ENCODE data around the gene SLC25A31.

SLC25A31 gene

DNA sequence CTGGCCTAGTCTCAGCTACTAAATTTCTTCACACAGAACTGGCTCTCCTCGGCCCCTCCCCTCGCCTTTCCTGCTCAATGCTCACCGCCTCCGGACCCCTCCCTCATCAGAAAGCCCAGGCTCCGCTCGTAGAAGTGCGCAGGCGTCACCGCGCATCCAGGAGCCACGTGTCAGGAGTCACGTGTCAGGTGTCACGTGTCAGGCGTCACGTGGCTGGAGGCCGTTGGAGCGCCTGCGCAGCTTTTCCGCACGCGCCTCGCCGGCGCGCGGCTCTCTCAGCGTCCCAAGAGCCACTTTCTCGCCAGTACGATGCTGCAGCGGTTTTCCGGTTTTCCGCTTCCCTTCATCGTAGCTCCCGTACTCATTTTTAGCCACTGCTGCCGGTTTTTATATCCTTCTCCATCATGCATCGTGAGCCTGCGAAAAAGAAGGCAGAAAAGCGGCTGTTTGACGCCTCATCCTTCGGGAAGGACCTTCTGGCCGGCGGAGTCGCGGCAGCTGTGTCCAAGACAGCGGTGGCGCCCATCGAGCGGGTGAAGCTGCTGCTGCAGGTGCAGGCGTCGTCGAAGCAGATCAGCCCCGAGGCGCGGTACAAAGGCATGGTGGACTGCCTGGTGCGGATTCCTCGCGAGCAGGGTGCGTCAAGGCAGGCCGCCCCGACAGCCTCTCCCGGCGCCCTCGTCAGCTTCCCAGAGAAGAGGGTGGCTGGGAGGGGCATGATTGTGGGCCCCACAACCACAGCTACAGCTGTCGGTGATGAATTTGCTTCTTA, at the start of gene SLC25A31:
Gene SLC25A31 (plus strand): TSS at position 259 of the 772 bp plus-strand sequence. CDS start 146 bp downstream, at position 405.
- H3K4me3 ChIP-seq: no peak within 1 kb of the TSS
- no peak within 1 kb of the TSS for H3K27ac ChIP-seq

DNA sequence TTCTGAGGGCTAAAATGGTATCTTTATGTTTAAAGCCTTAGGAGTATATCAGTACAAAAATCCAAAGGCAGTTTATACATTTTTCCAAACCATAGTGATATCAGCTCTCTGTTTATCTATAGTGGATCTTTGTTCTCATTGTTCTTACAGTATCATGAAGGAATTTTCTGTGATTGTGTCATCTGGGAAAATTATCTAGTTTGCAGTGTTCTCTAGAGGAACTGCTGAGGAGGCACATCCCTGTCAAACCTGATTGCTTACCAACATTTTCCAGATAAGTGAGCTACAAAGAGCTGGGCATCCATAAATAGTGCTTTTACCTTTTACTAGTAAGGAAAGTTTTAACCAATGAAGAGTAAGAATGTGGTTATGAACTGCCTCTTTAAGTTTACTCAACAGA, 44.9 kb upstream of the SLC25A31 start:
- H3K4me3 ChIP-seq: no peak overlapping the region
- no peak overlapping the region for H3K27ac ChIP-seq

DNA sequence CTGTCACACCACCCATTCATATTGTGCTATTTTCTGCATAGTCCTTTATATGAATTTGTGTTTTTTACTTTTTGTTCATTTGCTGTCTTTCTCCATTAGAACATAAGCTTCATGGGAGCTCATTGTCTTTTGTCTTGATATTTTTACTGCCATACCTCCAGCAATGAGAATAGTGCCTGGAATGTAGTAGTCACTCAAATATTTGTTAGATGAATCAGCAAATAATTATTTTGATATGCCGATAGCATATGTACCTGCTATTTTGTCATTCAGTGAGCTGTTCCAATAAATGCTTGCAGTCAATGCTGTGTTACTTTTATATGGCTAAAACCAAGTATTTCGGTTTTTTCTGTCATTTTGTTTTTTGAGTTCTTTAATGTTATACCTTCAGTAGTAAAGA, 43.5 kb upstream of the SLC25A31 start:
- H3K27ac ChIP-seq: no peak overlapping the region
- no peak overlapping the region for H3K4me3 ChIP-seq

DNA sequence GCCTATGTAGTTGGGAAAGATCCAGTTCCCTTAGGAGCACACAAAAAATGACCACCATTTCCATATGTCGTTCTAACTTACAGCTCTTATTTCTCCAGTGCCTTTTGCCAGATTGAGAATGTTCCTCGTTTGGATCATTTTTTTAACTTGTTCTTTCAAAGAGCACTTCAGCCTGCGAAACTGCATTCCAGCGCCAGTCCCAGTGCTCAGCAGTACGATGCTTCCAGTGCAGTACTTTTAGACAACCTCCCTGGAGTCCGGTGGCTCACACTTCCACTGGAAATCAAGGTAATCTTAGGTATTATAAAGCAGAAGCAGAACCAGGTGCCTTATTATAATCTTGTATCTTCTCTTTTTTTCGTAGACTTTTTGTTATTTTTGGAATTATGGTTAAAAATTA, 42.6 kb upstream of the SLC25A31 start:
- Histone ChIP-seq H3K27ac (no peak overlapping the region), H3K4me3 (no peak overlapping the region)

DNA sequence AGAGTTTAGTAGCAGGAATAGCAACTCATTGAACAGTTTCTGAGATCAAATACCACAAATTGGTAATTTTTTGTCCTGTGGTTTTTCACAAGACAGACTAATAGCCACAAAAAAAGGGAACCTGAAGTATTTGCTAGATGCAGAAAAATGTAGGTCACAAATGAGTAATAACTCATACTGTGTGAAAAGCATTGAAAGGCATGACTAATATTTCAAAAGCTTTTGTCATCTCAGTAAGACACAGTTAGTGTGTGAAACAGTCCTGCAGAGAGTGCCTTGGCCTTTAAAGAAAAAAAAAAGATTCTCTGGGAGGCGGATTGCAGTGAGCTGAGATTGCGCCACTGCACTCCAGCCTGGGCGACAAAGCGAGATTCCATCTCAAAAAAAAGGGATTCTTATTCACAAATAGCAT, 31.4 kb upstream of the SLC25A31 start:
- H3K27ac ChIP-seq: no peak overlapping the region

DNA sequence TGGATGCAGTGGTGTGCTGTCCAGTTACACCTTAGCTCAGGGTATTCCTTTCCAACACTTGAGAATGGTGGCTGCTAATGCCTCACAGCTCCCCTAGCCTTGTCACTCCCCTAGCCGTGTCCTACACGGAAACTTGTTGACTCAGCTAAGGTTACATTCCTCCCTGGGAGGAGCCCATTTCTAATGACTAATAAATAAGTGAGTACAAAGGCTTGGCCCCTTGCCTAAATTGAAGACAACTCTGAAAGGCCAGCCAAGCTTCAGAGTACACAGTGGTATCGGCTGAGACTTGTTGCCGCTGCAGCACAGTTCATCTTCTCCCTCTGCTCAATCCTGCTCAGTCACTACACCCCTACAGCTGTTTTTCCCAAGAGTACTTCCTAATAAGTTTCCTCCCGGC, 21.2 kb upstream of the SLC25A31 start:
- Histone ChIP-seq H3K4me3 (no peak overlapping the region), H3K27ac (peak overlapping the region in 14 of 21 experiments; percentile 11 to 66 (median 38))

More for the DNA sequence above, 31.4 kb upstream of the SLC25A31 start:
- no peak overlapping the region for H3K4me3 ChIP-seq

DNA sequence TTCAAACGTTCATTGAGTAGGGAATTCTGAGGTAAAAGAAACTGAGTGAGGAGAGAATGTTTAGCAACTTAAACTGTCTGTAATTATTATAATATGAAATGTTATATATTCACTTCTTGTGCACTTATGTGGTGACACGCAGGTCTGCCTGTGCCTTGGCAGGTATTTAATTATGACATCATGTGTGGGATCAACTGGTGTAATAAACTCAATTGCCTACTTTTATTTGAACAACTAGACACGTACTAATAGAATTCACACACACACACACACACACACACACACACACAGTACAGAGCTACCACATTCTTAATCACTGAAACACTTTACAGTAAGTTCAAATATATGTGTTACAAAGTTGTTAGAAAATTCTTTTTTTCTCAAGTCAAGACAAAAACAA, 20.7 kb upstream of the SLC25A31 start:
- Histone ChIP-seq H3K27ac (peak overlapping the region in 13 of 21 experiments; percentile 8 to 66 (median 25)), H3K4me3 (no peak overlapping the region)

DNA sequence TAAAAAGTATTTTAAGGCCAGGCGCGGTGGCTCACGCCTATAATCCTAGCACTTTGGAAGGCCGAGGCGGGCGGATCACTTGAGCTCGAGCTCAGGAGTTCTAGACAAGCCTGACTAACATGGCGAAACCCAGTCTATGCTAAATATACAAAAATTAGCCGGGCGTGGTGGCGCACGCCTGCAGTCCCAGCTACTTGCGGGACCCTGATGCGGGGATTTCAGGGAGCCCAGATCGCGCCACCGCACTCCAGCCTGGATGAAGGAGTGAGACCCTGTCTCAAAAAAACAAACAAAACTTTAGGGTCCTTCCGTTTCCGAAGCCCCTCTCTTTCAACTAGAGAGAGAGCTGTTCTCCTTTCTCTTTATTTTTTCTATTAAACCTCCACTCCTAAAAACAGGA, 1.2 kb downstream of the SLC25A31 start:
- H3K27ac ChIP-seq: no peak overlapping the region
- H3K4me3 ChIP-seq: no peak overlapping the region

DNA sequence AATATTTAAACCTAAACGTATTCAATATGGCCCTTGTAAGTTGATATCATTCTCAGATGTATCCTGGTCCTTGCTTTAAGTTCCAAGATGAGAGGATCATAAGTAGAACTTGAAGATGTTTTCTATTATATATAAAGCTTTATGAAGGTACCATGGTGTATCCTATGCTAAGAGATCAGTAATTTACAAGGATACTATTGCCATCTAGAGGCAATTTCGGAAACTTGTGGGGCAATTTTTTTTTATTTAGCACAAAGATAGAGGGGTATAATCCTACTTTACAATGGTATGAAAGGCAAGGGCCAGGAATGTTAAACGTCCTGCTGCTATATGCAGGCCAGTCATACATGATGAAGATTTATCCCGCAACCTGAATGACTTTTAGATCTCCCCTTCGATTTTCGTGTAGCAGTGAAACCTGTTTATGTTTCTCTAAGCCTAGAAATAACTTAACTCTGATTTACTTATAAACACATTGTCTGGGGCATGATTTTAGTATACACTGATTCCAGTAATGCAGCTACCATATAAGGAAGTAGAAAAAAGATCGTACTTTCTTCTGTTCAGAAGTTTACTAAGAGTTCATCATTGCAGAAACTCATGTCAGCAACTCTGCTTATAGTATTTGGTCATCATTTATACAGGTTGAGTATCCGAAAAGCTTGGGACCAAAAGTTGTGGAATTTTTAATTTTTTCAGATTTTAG, 2.6 kb downstream of the SLC25A31 start:
- H3K4me3 ChIP-seq: no peak overlapping the region

DNA sequence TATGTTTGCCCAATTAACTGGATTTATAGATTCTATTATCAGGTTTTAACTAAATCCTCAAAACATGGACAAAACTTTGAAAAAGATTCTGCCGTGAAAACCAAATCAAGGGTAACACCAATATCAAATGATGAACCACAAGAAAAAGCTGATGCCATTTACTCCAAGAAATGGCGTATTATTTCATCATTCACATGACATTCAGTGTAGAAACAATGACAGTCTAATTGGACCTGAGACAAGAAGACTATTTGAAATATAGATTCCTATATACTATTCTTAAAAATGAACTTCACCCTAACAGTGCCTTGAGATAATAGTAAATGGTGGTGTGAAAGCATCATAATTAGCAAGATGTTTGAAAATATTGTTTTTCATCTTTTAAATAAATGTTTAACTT, 4.8 kb downstream of the SLC25A31 start:
- Histone ChIP-seq H3K4me3 (no peak overlapping the region), H3K27ac (no peak overlapping the region)

More for the DNA sequence above, 2.6 kb downstream of the SLC25A31 start:
- no peak overlapping the region for H3K27ac ChIP-seq

DNA sequence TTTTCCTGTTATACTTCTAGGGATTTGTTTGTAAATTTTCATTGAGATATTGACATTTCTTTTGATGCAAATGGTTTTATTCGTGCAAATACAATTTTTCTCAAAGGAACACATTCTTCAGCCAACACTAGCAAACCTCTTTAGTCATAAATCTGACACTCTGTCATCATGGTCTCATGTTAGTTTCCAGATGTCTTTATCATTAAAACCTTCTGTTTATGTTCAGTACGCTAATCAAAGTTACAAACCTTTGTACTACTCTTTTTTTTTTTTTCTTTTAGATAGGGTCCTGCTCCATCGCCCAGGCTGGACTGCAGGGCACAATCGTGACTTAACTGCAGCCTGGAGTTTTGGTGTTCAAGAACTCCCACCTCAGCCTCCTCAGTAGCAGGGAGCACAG, 7.1 kb downstream of the SLC25A31 start:
- Histone ChIP-seq H3K27ac (no peak overlapping the region), H3K4me3 (no peak overlapping the region)

DNA sequence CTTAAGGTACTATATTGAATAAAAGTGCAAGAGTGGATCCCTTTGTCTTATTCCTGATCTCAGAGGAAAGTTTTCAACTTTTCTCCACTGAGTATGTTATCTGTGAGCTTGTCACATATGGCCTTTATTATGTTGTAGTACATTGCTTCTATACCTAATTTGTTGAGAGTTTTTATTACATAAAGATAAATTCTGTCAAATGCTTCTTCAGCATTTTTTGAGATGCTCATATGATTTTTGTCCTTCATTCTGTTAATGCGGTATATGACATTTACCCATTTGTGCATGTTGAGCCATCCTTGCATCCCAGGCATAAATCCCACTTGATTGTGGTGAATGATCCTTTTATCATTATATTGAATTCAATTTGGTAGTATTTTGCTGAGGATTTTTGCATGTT, 11.0 kb downstream of the SLC25A31 start:
- H3K4me3 ChIP-seq: no peak overlapping the region

DNA sequence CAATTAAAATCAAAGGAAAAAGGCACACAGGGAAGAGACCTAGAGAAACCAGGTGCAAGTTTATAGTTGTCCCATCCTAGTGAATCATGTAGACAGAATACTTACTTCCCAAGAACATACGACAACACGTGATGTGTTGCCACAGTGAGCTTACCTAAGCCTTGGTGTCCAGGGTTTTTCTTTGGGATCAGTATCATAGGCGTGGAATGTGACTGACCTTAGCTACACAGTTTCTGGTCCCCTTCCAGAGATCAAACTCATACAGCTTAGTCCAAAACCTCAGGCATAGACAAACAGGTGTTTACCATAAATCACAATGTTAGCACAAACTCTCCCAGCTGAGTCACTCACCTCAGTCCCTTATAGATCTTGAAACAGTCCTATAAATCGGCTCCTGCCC, 17.7 kb downstream of the SLC25A31 start:
- H3K4me3 ChIP-seq: no peak overlapping the region

More for the DNA sequence above, 11.0 kb downstream of the SLC25A31 start:
- H3K27ac ChIP-seq: no peak overlapping the region

DNA sequence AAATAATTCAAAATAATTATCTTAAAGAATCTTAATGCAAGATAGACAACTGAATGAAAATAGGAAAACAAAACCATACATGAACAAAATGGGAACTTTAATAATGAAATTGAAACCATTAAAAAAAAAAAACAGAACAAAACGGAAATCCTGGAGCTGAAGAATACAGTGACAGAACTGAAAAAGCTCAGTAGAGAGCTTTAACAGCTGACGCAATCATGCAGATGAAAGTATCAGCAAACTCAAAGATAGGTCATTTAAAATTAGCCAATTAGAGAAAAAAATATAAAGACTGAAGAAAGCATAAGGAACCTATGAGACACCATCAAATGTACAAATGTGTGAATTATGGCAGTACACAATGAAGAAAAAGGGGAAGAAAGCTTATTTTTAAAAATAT, 18.8 kb downstream of the SLC25A31 start:
- H3K4me3 ChIP-seq: no peak overlapping the region
- no peak overlapping the region for H3K27ac ChIP-seq

More for the DNA sequence above, 17.7 kb downstream of the SLC25A31 start:
- no peak overlapping the region for H3K27ac ChIP-seq

DNA sequence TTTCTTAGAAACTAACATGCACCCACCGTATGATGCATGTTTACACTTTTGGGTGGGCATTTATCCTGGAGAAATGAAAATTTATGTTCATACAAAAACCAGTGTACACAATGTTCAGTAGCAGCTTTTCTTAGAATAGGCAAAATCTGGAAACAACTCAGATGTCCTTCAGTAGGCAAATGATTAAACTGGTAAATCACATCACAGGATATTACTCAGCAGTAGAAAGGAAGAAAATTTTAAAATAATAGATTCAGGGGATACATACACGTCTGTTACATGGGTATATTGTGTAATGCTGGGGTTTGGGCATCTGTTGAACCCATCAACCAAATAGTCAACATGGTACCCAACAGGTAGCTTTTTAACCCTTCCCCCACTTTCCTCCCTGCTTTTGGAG, 26.7 kb downstream of the SLC25A31 start:
- Histone ChIP-seq H3K27ac (no peak overlapping the region), H3K4me3 (no peak overlapping the region)

DNA sequence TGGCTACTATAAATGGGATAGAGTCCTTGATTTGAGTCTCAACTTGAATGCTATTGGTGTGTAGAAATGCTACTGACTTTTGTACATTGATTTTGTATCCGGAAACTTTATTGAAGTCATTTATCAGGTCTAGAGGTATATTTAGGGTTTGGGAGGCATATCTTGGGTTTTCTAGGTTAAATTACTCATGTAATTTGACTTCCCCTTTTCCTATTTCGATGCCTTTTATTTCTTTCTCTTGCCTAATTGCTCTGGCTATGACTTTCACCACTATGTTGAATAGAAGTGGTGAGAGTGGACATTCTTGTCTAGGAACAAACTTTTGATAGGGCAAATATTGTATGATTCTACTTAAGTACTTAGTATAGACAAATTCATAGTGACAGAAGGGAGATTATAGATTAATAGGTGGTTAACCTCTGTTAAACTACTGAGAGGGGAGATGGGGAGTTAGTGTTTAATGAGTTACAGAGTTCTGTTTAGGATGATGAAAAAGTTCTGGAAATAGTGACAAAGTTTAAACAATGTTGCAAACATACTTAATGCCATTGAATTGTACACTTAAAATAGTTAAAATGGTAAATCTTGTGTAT, 29.1 kb downstream of the SLC25A31 start:
- H3K27ac ChIP-seq: no peak overlapping the region
- H3K4me3 ChIP-seq: no peak overlapping the region

DNA sequence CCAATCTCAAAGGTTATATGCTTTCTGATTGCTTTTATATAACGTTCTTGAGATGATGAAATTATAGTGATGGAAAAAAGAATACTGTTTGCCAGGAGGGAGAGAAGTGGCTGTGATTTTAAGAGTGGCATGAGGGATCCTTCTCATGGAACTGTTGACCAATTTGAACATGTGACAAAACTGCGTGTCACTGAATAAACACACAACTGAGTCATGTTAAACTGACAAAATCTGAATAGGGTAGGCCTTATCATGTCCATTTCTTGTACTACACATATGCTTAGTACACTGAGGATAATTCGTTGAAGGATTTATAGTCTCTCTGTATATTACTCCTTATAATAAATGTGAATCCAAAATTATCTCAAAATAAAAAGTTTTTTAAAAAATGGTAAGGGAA, 29.7 kb downstream of the SLC25A31 start:
- Histone ChIP-seq H3K4me3 (no peak overlapping the region), H3K27ac (no peak overlapping the region)

DNA sequence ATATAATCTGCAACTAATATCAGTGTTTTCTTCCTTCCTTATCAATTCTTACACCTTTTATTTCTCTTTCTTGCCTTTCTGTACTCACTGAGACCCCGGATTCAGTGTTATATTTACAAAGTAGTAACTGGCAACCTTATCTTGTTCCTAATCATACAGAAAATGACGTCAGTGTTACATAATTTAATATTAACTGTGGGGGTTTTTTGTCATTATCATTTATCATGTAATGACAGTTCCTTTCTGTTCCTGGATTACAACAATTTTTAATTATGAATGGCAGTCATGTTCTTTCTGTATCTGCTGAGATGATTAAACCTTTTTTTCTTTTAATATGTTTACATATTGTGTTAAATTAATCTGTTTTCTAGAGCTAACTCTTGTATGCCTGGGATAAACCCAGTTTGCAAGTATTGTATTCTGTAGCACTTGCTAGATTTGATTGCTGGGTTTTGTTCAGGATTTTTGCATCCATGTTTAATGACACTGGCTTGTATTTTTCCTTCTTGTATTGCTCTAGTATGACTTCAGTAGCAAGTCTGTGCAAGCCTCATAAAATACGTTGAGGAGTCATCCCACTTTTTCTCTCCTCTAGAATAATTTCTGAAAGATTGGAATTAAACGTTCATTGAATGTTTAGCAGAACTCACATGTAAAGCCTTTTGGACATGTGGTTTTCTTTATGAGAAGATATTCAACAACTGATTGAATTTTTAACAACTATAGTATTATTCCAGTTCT, 41.5 kb downstream of the SLC25A31 start:
- Histone ChIP-seq H3K4me3 (no peak overlapping the region), H3K27ac (no peak overlapping the region)

DNA sequence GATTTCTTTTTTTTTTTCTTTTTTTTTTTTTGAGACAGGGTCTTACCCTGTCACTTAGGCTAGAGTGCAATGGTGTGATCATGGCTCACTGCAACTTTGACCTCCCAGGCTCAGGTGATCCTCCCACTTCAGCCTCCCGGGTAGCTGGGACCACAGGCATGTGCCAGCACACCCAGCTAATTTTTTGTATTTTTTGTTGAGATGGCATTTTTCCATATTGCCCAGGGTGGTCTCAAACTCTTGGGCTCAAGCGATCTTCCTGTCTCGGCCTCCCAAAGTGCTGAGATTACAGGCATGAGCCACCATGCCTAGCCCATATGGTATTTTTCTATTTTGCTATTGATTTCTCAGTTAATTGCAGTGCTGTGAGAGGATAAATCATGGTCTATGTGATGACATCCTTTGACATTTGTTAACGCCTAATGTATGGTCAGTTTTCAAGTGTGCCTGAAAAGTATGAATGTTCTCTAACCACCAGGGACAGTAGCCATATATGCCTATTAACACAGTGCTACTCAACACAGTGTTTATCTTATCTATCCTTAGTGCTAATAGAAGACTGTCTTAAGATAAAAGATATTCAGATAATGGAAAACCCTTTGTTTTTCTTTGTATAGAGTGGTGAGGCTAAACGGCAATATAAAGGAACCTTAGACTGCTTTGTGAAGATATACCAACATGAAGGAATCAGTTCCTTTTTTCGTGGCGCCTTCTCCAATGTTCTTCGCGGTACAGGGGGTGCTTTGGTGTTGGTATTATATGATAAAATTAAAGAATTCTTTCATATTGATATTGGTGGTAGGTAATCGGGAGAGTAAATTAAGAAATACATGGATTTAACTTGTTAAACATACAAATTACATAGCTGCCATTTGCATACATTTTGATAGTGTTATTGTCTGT, 42.8 kb downstream of the SLC25A31 start:
- Histone ChIP-seq H3K4me3 (no peak overlapping the region), H3K27ac (no peak overlapping the region)

All from skin epidermis (tissue), 12 donors.